Dedifferentiated amniotic fluid mesenchymal stem cell (primary cell): ENCODE results near the gene MYH6.
"Not testable (repeated sequence)": the region's sequence is repeated elsewhere in the genome, so short reads cannot be mapped to it uniquely, and the experiment has no call there.

Experiments
- DNase-seq: peaks from one replicate; pipeline ENCODE4 v3.0.0-alpha.2; 2016; ENCODE audit errors: extremely low spot score

MYH6 gene

GRCh38 chr14:23407516-23408306 lies at the start of gene MYH6:
Gene MYH6, minus strand, starts transcription at chr14:23408273. Its CDS starts 1,050 bp downstream, at chr14:23407223.
- no peak for DNase-seq

- not testable (repeated sequence) for DNase-seq
Measured at GRCh38 chr14:23456883-23457586, 49.0 kb upstream of the MYH6 start.

GRCh38 chr14:23454445-23454856 lies 46.4 kb upstream of the MYH6 start:
- DNase-seq = no peak

GRCh38 chr14:23452237-23452636 lies 44.2 kb upstream of the MYH6 start:
- no peak for DNase-seq

GRCh38 chr14:23450379-23450778 lies 42.3 kb upstream of the MYH6 start:
- no peak for DNase-seq

- no peak for DNase-seq
Measured at GRCh38 chr14:23449314-23449713, 41.2 kb upstream of the MYH6 start.

GRCh38 chr14:23447361-23448350 lies 39.6 kb upstream of the MYH6 start:
- DNase-seq = no peak

- DNase-seq = peak; percentile 20
Measured at GRCh38 chr14:23446291-23446851, 38.3 kb upstream of the MYH6 start.

GRCh38 chr14:23445773-23446172 lies 37.7 kb upstream of the MYH6 start:
- DNase-seq = no peak

- DNase-seq = no peak
Measured at GRCh38 chr14:23444314-23444713, 36.2 kb upstream of the MYH6 start.

GRCh38 chr14:23443881-23444280 lies 35.8 kb upstream of the MYH6 start:
- no peak for DNase-seq

GRCh38 chr14:23443411-23443812 lies 35.3 kb upstream of the MYH6 start:
- DNase-seq = no peak

GRCh38 chr14:23442721-23443356 lies 34.8 kb upstream of the MYH6 start:
- no peak for DNase-seq

GRCh38 chr14:23441076-23441475 lies 33.0 kb upstream of the MYH6 start:
- DNase-seq = no peak

- DNase-seq = no peak
Measured at GRCh38 chr14:23439107-23439835, 31.2 kb upstream of the MYH6 start.

GRCh38 chr14:23438101-23438971 lies 30.3 kb upstream of the MYH6 start:
- no peak for DNase-seq

GRCh38 chr14:23437133-23438100 lies 29.3 kb upstream of the MYH6 start:
- DNase-seq = no peak
